Measurements from ENCODE around the gene CACNA1B. TPM values are rescaled to one million over a fixed set of nuclear protein-coding genes. Genes with fewer than 3 reads are reported as not detected.

The CACNA1B gene
- total and polyA plus RNA-seq, 2 experiments from 2014 or later: 0.39 to 0.60 TPM

- no peak for DNase-seq (ENCODE audit: low read depth in 1 of 2, low spot score in 1 of 2)
- no peak for TF ChIP-seq CTCF (IDR thresholded peaks at IDR 0.05; ENCODE audit: low read depth, low read length)
- Histone ChIP-seq H3K4me3 (no peak overlapping the region), H3K4me1 (ENCODE audit: low read depth) (no peaks in the 10 kb centered on the region), H3K27me3 (no peaks in the 10 kb centered on the region), H3K9me3 (ENCODE audit: low read depth) (no peaks in the 10 kb centered on the region), H3K27ac (no peak overlapping the region), H3K36me3 (no peaks in the 10 kb centered on the region)
These were observed 175.2 kb downstream of the CACNA1B start for GRCh38 chr9:138052635-138053320.

- Histone ChIP-seq H3K36me3 (no peaks in the 10 kb centered on the region), H3K27ac (no peak overlapping the region), H3K9me3 (ENCODE audit: low read depth) (no peaks in the 10 kb centered on the region), H3K4me1 (ENCODE audit: low read depth) (no peaks in the 10 kb centered on the region), H3K27me3 (no peaks in the 10 kb centered on the region), H3K4me3 (no peak overlapping the region)
- TF ChIP-seq CTCF (IDR thresholded peaks at IDR 0.05; ENCODE audit: low read depth, low read length): no peak
- no peak for DNase-seq (ENCODE audit: low read depth in 1 of 2, low spot score in 1 of 2)
These were observed 175.8 kb downstream of the CACNA1B start for GRCh38 chr9:138053321-138053868.

GRCh38 chr9:138053996-138054752 lies 176.6 kb downstream of the CACNA1B start:
- Histone ChIP-seq H3K36me3 (no peaks in the 10 kb centered on the region), H3K27me3 (no peaks in the 10 kb centered on the region), H3K4me3 (no peak overlapping the region), H3K4me1 (ENCODE audit: low read depth) (no peaks in the 10 kb centered on the region), H3K27ac (no peak overlapping the region), H3K9me3 (ENCODE audit: low read depth) (no peaks in the 10 kb centered on the region)
- no peak for TF ChIP-seq CTCF (IDR thresholded peaks at IDR 0.05; ENCODE audit: low read depth, low read length)
- no peak for DNase-seq (ENCODE audit: low read depth in 1 of 2, low spot score in 1 of 2)

GRCh38 chr9:138057726-138058125 lies 180.1 kb downstream of the CACNA1B start:
- Histone ChIP-seq H3K27ac (no peak overlapping the region), H3K9me3 (ENCODE audit: low read depth) (no peaks in the 10 kb centered on the region), H3K4me3 (no peak overlapping the region), H3K4me1 (ENCODE audit: low read depth) (no peaks in the 10 kb centered on the region), H3K27me3 (no peaks in the 10 kb centered on the region), H3K36me3 (no peaks in the 10 kb centered on the region)
- DNase-seq (ENCODE audit: low read depth in 1 of 2, low spot score in 1 of 2): no peak
- no peak for TF ChIP-seq CTCF (IDR thresholded peaks at IDR 0.05; ENCODE audit: low read depth, low read length)

- Histone ChIP-seq H3K4me3 (no peak overlapping the region), H3K4me1 (ENCODE audit: low read depth) (no peaks in the 10 kb centered on the region), H3K9me3 (ENCODE audit: low read depth) (no peaks in the 10 kb centered on the region), H3K27ac (no peak overlapping the region), H3K36me3 (no peaks in the 10 kb centered on the region), H3K27me3 (no peaks in the 10 kb centered on the region)
- TF ChIP-seq CTCF (IDR thresholded peaks at IDR 0.05; ENCODE audit: low read depth, low read length): no peak
- no peak for DNase-seq (ENCODE audit: low read depth in 1 of 2, low spot score in 1 of 2)
These were observed 180.6 kb downstream of the CACNA1B start for GRCh38 chr9:138058181-138058580.
